ENCODE data around the gene DLG2.

The DLG2 gene

DNA sequence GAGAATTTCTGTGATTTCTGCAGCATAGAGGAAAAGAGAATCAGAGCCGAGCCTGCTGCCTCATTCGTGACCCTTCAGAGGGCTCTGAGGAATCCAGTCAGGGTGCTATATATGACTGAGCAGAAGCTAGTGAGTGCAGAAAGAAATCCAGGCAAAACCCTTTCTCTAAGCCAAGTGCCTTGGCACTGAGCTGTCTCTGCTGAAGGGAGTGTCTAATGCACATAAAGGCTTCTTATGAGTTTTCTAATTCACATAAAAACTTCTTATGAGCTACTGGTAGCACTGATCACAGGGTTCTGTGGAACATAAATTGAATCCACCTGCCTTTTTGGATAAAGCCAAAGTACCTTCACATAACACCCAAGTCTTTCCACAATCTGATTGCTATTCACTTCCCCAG is 1555.3 kb downstream of the DLG2 start:
- Histone ChIP-seq H3K9me2 (replicated peaks; ENCODE audit: insufficient read depth, low read length) (no peaks in the 10 kb centered on the region), H3K4me3 (ENCODE audit: low read length) (no peak overlapping the region), H3K9me3 (replicated peaks; ENCODE audit: insufficient read depth, low read length) (no peaks in the 10 kb centered on the region), H2AFZ (ENCODE audit: low read length) (no peak overlapping the region), H3K4me1 (ENCODE audit: low read length) (no peaks in the 10 kb centered on the region), H3K9ac (ENCODE audit: low read length) (no peak overlapping the region), H3K27me3 (replicated peaks; ENCODE audit: insufficient read depth, low read length) (no peaks in the 10 kb centered on the region), H3K36me3 (replicated peaks; ENCODE audit: insufficient read depth, low read length) (no peaks in the 10 kb centered on the region), H3F3A (ENCODE audit: insufficient read depth, low read length) (no peaks in the 10 kb centered on the region), H3K79me2 (ENCODE audit: low read length) (no peaks in the 10 kb centered on the region), H3K27ac (ENCODE audit: low read length) (no peak overlapping the region), H3K4me2 (ENCODE audit: low read depth, low read length) (no peak overlapping the region), H4K20me1 (ENCODE audit: insufficient read depth, low read length) (no peaks in the 10 kb centered on the region)
- no peak for DNase-seq
- TF ChIP-seq EZH2 (optimal IDR thresholded peaks at IDR 0.05; ENCODE audit: low read depth, low read length) (no peak), EZH2phosphoT487 (IDR thresholded peaks at IDR 0.05; ENCODE audit: low read length) (no peak)
- TF ChIP-seq, protein P1, sequence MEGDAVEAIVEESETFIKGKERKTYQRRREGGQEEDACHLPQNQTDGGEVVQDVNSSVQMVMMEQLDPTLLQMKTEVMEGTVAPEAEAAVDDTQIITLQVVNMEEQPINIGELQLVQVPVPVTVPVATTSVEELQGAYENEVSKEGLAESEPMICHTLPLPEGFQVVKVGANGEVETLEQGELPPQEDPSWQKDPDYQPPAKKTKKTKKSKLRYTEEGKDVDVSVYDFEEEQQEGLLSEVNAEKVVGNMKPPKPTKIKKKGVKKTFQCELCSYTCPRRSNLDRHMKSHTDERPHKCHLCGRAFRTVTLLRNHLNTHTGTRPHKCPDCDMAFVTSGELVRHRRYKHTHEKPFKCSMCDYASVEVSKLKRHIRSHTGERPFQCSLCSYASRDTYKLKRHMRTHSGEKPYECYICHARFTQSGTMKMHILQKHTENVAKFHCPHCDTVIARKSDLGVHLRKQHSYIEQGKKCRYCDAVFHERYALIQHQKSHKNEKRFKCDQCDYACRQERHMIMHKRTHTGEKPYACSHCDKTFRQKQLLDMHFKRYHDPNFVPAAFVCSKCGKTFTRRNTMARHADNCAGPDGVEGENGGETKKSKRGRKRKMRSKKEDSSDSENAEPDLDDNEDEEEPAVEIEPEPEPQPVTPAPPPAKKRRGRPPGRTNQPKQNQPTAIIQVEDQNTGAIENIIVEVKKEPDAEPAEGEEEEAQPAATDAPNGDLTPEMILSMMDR (IDR thresholded peaks at IDR 0.05; ENCODE audit: low read length): no peak

DNA sequence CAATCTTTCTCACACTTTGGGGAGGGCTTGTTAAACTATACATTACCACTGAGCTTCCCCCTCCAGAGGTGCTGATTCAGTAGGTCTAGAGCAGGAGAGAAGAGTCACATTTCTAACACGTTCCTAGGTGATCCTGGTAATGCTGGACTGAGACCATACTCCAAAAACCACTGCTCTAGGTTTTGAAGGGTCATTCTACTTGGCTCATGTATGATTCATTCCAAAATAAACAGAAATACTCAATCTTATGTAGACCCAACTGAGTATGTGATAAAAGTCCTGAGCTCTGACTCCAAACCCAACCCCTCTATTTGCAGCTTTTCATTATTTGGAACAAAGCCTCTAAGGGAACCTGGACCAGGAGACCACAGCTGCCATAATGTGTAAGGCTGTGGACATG is 1558.1 kb downstream of the DLG2 start:
- no peak for TF ChIP-seq EZH2phosphoT487 (IDR thresholded peaks at IDR 0.05; ENCODE audit: low read length)
- TF ChIP-seq EZH2 (optimal IDR thresholded peaks at IDR 0.05; ENCODE audit: low read depth, low read length): no peak
- TF ChIP-seq, protein P1 (IDR thresholded peaks at IDR 0.05; ENCODE audit: low read length): no peak
- no peaks in the 10 kb centered on the region for H3F3A ChIP-seq (ENCODE audit: insufficient read depth, low read length)
- H3K4me1 ChIP-seq (ENCODE audit: low read length): no peaks in the 10 kb centered on the region
- H3K9me2 ChIP-seq (replicated peaks; ENCODE audit: insufficient read depth, low read length): no peaks in the 10 kb centered on the region
- H3K9me3 ChIP-seq (replicated peaks; ENCODE audit: insufficient read depth, low read length): no peaks in the 10 kb centered on the region
- no peak overlapping the region for H3K4me2 ChIP-seq (ENCODE audit: low read depth, low read length)
- no peak overlapping the region for H3K4me3 ChIP-seq (ENCODE audit: low read length)
- H3K36me3 ChIP-seq (replicated peaks; ENCODE audit: insufficient read depth, low read length): no peaks in the 10 kb centered on the region
- no peak for DNase-seq
- no peak overlapping the region for H2AFZ ChIP-seq (ENCODE audit: low read length)
- H3K79me2 ChIP-seq (ENCODE audit: low read length): no peaks in the 10 kb centered on the region
- H3K27me3 ChIP-seq (replicated peaks; ENCODE audit: insufficient read depth, low read length): no peaks in the 10 kb centered on the region
- H3K27ac ChIP-seq (ENCODE audit: low read length): no peak overlapping the region
- H4K20me1 ChIP-seq (ENCODE audit: insufficient read depth, low read length): no peaks in the 10 kb centered on the region
- no peak overlapping the region for H3K9ac ChIP-seq (ENCODE audit: low read length)

- Histone ChIP-seq H3K27me3 (replicated peaks; ENCODE audit: insufficient read depth, low read length) (no peaks in the 10 kb centered on the region), H3K9ac (ENCODE audit: low read length) (no peak overlapping the region), H3K36me3 (replicated peaks; ENCODE audit: insufficient read depth, low read length) (no peaks in the 10 kb centered on the region), H3K9me3 (replicated peaks; ENCODE audit: insufficient read depth, low read length) (no peaks in the 10 kb centered on the region), H3K4me3 (ENCODE audit: low read length) (no peak overlapping the region), H3K9me2 (replicated peaks; ENCODE audit: insufficient read depth, low read length) (no peaks in the 10 kb centered on the region), H2AFZ (ENCODE audit: low read length) (no peak overlapping the region), H3K79me2 (ENCODE audit: low read length) (no peaks in the 10 kb centered on the region), H3K4me1 (ENCODE audit: low read length) (no peaks in the 10 kb centered on the region), H3F3A (ENCODE audit: insufficient read depth, low read length) (no peaks in the 10 kb centered on the region), H3K27ac (ENCODE audit: low read length) (no peak overlapping the region), H3K4me2 (ENCODE audit: low read depth, low read length) (no peak overlapping the region), H4K20me1 (ENCODE audit: insufficient read depth, low read length) (no peaks in the 10 kb centered on the region)
- TF ChIP-seq EZH2 (optimal IDR thresholded peaks at IDR 0.05; ENCODE audit: low read depth, low read length): no peak
- TF ChIP-seq, protein P1 (IDR thresholded peaks at IDR 0.05; ENCODE audit: low read length): no peak
- TF ChIP-seq EZH2phosphoT487 (IDR thresholded peaks at IDR 0.05; ENCODE audit: low read length): no peak
- DNase-seq: no peak
These were observed 1565.4 kb downstream of the DLG2 start for GRCh38 chr11:84061726-84062125.

Data from MM.1S (cell line).